Measurements from ENCODE around the gene CTNNBL1. TPM values are rescaled to one million over a fixed set of nuclear protein-coding genes. Genes with fewer than 3 reads are reported as not detected.

Gene CTNNBL1
- total RNA-seq, 2 donors from 2014 or later, result 43.6 to 47.7 TPM

DNA sequence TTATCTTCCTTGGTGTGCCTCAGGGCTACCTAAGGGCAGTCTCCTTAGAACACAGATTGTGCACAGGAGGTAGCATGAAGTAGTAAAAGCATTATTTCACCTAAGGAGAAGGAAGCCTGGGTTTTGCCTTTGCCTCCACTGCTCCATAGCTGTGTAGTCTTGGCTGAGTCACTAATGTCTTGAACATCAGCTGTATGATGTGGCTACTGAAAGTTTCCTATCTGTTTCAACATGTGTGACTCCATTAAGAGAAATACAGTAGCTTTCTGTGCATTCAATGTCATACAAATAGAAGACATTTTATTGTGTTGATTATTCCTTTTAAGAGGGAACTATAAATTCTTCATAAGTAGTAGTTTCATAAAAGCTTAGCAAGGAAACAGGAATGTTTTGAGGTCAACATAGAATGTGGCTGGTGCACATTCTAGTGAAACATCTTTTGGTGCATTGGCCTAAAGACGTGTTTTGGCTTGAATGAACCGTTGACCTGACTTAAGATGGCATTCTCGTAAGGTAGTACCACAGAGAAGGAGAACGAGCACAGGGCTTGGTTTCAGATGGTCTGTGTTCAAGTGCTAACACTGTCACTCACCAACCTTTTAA lies 70.6 kb downstream of the CTNNBL1 start:
- Mint-ChIP-seq H3K27ac (no peak overlapping the region), H3K36me3 (ENCODE audit: low read depth) (peaks cover 16% of the 10 kb centered on the region), H3K4me3 (no peak overlapping the region), H3K4me1 (no peaks in the 10 kb centered on the region), H3K27me3 (no peaks in the 10 kb centered on the region)
- DNase-seq, result no peak
- H3K9me3 ChIP-seq (ENCODE audit: control insufficient read depth, low read length, poor library complexity, severe bottlenecking), result no peaks in the 10 kb centered on the region
- no peak for ATAC-seq

DNA sequence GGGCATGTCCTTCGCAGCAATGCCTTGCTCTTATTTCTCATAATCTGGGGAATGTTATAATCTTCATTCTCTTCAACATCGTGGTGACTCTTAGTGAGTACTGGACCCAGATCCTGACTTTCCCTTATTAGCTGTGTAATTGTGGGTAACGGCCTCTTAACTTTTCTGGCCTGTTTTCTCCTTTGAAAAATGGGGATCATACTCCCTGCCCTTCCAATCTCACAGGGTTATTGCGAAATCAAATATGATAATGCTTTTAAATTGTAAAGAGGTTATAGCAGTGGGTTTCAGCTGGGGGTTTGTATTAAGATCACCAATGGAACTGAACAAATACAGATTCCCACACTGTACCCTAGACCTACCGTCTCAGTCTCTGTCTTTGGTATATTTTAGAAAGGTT lies 77.1 kb downstream of the CTNNBL1 start:
- no peaks in the 10 kb centered on the region for H3K9me3 ChIP-seq (ENCODE audit: control insufficient read depth, low read length, poor library complexity, severe bottlenecking)
- Mint-ChIP-seq H3K27ac (no peak overlapping the region), H3K4me3 (no peak overlapping the region), H3K4me1 (peaks cover 2% of the 10 kb centered on the region), H3K36me3 (ENCODE audit: low read depth) (peaks cover 14% of the 10 kb centered on the region), H3K27me3 (no peaks in the 10 kb centered on the region)
- DNase-seq (no peak), ATAC-seq (no peak)

DNA sequence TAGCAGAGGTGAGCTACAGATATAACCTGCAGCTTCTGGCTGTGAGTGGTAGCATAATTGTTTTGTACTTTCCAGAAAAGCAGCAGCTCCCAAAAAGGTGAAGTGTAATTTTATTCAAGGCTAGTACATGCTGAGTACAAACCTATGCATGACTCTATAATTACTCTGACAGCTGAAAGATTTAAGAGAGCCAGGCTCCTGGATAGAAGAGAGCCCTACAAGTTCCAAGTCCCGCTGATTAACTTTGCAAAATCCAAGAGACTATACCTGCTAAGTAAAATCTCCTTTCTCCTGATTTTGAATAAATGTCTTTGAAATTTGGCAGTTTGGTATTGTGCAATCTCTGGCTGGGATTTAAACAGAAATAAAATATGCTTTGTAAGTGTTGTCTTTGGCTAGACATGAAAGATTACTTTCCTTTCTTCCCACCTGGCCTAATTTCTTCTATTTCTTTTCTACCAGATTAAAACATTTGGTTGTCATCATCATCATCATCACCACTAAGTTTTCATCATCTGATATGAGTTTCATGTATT lies 79.5 kb downstream of the CTNNBL1 start:
- Mint-ChIP-seq H3K27ac (no peak overlapping the region), H3K27me3 (no peaks in the 10 kb centered on the region), H3K4me3 (no peak overlapping the region), H3K36me3 (ENCODE audit: low read depth) (peaks cover 10% of the 10 kb centered on the region), H3K4me1 (peaks cover 9% of the 10 kb centered on the region)
- no peak for ATAC-seq
- DNase-seq, result no peak
- H3K9me3 ChIP-seq (ENCODE audit: control insufficient read depth, low read length, poor library complexity, severe bottlenecking), result no peaks in the 10 kb centered on the region

DNA sequence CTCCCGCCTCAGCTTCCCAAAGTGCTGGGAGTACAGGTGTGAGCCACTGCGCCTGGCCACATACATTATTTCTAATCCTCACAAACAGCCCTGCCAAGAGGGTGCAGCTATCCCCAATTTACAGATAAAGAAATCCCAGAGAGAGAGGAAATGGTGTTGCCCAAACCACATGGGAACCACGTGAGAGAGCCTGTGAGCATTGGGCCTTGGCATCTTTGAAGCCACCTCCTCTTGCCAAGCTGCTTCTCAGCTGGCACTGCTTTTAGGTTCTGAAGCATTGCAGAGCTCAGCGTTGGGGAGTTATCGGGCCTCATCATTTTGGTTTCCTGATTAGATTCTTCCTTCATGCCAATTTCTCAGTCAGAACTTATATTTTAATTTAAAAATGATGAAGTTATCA lies 80.3 kb downstream of the CTNNBL1 start:
- H3K27ac Mint-ChIP-seq, result no peak overlapping the region
- DNase-seq (no peak), ATAC-seq (no peak)
- H3K9me3 ChIP-seq (ENCODE audit: control insufficient read depth, low read length, poor library complexity, severe bottlenecking), result no peaks in the 10 kb centered on the region
- H3K27me3 Mint-ChIP-seq, result no peaks in the 10 kb centered on the region
- H3K4me1 Mint-ChIP-seq, result peaks cover 9% of the 10 kb centered on the region
- no peak overlapping the region for H3K4me3 Mint-ChIP-seq
- peaks cover 11% of the 10 kb centered on the region for H3K36me3 Mint-ChIP-seq (ENCODE audit: low read depth)

DNA sequence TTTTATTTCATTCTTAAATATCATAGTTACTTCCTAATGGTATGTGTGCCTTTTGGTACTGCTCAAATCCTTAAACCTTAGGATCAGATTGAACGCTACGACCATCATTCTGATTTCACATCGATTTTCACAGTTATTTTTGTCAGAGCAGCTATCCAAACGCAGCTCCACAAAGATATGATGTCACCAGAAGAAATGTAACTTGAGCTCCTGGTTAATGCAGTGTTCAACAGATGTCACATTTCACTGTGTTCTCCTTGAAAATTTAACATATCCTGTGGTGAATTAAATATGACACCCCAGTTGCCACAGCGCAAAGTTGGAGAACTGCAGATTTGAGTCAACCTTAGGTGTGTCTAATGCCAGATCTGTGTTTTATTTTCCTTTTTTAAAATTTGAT lies 81.4 kb downstream of the CTNNBL1 start:
- no peak for DNase-seq
- peaks cover 15% of the 10 kb centered on the region for H3K36me3 Mint-ChIP-seq (ENCODE audit: low read depth)
- H3K27me3 Mint-ChIP-seq, result no peaks in the 10 kb centered on the region
- H3K4me3 Mint-ChIP-seq, result no peak overlapping the region
- no peak overlapping the region for H3K27ac Mint-ChIP-seq
- ATAC-seq, result no peak
- H3K9me3 ChIP-seq (ENCODE audit: control insufficient read depth, low read length, poor library complexity, severe bottlenecking), result no peaks in the 10 kb centered on the region
- peaks cover 13% of the 10 kb centered on the region for H3K4me1 Mint-ChIP-seq

DNA sequence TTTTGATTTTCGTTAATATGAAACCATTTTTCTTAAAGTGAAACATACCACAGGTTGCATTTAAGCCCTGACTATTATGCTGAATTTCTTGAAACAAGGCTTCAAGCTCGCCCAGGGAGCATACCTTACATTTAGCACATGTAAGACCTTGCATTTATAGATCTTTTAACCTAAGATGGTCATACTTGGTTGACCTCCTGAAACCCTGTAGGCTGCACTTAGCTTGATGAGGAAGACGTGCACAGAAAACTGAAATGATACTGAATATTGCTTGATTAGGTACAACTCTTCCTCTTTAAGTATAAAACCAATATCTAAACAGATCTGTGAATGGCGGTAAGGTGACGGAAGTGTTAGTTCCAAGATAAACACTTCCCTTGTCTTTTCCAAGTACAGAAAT lies 82.2 kb downstream of the CTNNBL1 start:
- no peak for DNase-seq
- Mint-ChIP-seq H3K27me3 (no peaks in the 10 kb centered on the region), H3K27ac (no peak overlapping the region), H3K4me1 (peaks cover 13% of the 10 kb centered on the region), H3K4me3 (no peak overlapping the region), H3K36me3 (ENCODE audit: low read depth) (peaks cover 15% of the 10 kb centered on the region)
- no peak for ATAC-seq
- no peaks in the 10 kb centered on the region for H3K9me3 ChIP-seq (ENCODE audit: control insufficient read depth, low read length, poor library complexity, severe bottlenecking)

DNA sequence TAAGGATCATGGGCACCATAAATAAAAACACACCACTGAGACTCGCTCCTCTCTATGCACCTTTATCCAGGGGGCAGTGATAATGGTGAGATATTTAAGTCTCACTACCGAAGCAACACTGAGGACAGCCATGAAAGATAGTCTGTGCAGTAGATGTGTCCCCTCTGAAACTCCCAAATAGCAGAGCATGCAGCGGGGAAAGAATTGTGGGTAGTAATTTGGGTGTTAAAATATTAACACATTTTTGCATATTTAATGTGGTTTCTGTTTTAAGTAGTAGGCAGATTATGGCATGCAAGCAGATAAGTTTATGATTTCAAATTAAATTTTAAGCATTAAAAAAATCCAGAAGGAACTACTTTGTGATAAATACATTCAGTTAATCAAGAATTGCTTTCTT lies 82.7 kb downstream of the CTNNBL1 start:
- ATAC-seq (no peak), DNase-seq (no peak)

DNA sequence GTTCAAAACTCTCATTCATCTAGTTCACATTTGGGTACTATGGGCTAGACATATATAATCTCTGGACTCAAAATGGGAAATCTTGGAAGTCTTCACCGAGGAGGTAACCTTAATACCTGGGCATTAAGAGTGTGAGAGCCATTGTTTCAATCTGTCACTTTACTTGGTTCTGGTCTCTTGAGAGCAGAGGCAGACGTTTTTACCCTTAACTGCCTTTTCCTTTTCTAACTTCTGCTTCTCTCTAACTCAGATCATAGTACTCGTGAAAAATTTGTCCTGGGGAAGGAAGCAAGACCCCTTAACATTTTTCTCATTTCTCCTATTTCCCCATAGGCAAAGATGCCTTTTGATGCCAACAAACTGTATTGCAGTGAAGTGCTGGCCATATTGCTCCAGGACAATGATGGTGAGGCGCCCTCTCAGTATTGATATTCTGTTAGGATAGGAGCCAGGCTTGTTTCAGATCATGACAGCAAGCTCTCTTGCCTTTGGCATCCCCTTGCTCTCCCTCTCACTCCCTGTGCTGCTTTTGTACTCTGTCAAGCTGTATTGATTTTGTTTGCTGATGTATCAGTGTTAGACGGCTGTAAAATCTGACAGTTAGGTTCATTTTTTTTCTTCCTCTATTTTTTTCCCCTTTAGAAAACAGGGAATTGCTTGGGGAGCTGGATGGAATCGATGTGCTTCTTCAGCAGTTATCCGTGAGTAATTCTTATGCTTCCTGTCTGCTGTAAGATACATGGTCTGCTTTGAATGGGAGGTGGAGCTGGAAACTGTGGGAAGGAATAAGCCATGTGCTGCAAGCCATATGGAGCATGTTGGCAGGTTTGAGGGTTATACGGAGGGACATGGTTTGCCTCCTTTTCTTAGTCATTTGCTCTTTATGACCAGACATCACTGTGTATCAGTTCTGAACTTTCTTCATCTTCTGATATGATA lies 83.5 kb downstream of the CTNNBL1 start:
- no peaks in the 10 kb centered on the region for H3K9me3 ChIP-seq (ENCODE audit: control insufficient read depth, low read length, poor library complexity, severe bottlenecking)
- ATAC-seq (no peak), DNase-seq (no peak)
- H3K27me3 Mint-ChIP-seq, result no peaks in the 10 kb centered on the region
- peaks cover 16% of the 10 kb centered on the region for H3K36me3 Mint-ChIP-seq (ENCODE audit: low read depth)
- H3K4me1 Mint-ChIP-seq, result peaks cover 15% of the 10 kb centered on the region
- H3K27ac Mint-ChIP-seq, result peak overlapping the region; percentile 27
- no peak overlapping the region for H3K4me3 Mint-ChIP-seq

More for the DNA sequence above, 82.7 kb downstream of the CTNNBL1 start:
- no peak overlapping the region for H3K4me3 Mint-ChIP-seq
- no peaks in the 10 kb centered on the region for H3K9me3 ChIP-seq (ENCODE audit: control insufficient read depth, low read length, poor library complexity, severe bottlenecking)
- H3K27me3 Mint-ChIP-seq, result no peaks in the 10 kb centered on the region
- peaks cover 14% of the 10 kb centered on the region for H3K4me1 Mint-ChIP-seq
- H3K36me3 Mint-ChIP-seq (ENCODE audit: low read depth), result peaks cover 15% of the 10 kb centered on the region
- H3K27ac Mint-ChIP-seq, result no peak overlapping the region

DNA sequence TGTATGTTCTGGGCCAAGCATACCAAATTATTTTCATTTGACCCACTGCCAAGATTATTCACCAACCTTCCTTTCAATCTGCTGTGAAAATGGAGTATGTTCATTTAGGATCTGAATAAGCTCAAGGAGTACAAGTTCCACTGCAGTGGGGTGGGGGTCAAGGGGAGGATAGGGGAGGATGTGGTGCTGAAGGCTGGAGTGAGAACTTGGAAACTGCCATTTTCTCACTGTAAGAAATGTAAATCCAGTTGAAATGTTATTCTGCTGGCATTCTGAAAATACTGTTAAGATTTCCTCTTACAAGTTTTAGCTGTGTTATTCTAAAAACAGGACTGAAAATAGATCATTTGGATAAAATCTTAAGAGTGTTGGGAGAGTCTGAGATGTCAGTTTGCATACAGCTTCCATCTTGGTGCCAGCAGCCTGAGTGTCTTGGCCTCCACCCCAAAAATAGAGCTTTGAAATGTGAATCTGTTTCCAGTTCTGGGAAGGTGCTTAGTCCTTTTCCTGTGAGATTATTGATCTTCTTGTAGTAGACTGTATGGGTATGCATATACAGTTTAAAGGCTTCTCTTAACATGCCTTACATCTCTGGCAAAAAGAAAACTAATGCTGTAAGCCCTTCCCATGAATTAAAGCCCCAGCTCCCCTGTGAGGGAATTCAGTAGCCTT lies 84.3 kb downstream of the CTNNBL1 start:
- Mint-ChIP-seq H3K27ac (no peak overlapping the region), H3K4me1 (peaks cover 15% of the 10 kb centered on the region), H3K27me3 (no peaks in the 10 kb centered on the region), H3K4me3 (no peak overlapping the region), H3K36me3 (ENCODE audit: low read depth) (peaks cover 17% of the 10 kb centered on the region)
- H3K9me3 ChIP-seq (ENCODE audit: control insufficient read depth, low read length, poor library complexity, severe bottlenecking), result no peaks in the 10 kb centered on the region
- DNase-seq (no peak), ATAC-seq (no peak)

DNA sequence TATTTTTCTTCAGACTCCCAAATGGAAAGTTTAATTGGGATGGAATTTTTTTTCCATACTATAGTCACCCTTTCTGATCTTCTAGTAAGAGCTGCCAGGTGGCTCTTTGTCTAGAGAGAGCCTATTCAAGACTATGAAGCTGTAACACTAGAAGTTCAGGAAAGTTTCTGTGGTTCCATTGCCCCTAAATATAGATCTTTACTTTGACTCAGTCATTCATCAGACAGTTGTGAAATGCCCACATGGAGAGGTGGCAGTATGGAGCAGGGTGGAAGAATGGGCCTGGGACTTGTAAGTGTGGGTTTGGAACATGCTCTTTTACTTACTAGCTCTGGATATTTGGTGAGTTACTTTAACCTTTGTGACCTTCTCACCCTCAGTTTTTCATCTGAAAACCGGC lies 87.8 kb downstream of the CTNNBL1 start:
- Mint-ChIP-seq H3K4me1 (peaks cover 15% of the 10 kb centered on the region), H3K4me3 (no peak overlapping the region), H3K27me3 (no peaks in the 10 kb centered on the region), H3K27ac (no peak overlapping the region), H3K36me3 (ENCODE audit: low read depth) (peaks cover 22% of the 10 kb centered on the region)
- no peak for ATAC-seq
- no peaks in the 10 kb centered on the region for H3K9me3 ChIP-seq (ENCODE audit: control insufficient read depth, low read length, poor library complexity, severe bottlenecking)
- no peak for DNase-seq

DNA sequence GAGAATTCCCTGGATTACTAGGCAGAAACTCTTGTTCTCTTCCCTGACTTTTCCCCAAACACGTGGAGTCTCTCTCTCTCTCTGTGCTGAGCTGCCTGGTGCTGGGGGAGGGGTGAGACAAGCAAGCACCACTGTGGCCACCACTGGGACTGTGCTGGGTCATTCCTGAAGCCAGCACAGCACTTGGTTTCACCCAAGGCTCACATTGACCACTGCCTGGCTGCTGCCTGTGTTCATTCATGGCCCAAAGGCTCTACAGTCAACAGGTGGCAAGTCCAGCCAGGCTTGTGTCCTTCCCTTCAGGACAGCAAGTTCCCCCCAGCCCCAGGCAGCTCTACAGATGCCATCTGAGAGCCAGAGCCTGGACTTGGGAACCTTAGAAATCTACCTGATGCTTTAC lies 92.2 kb downstream of the CTNNBL1 start:
- Mint-ChIP-seq H3K4me3 (no peak overlapping the region), H3K4me1 (peaks cover 2% of the 10 kb centered on the region), H3K36me3 (ENCODE audit: low read depth) (peaks cover 27% of the 10 kb centered on the region), H3K27me3 (no peaks in the 10 kb centered on the region), H3K27ac (no peak overlapping the region)
- ATAC-seq, result no peak
- no peak for DNase-seq
- H3K9me3 ChIP-seq (ENCODE audit: control insufficient read depth, low read length, poor library complexity, severe bottlenecking), result no peaks in the 10 kb centered on the region

DNA sequence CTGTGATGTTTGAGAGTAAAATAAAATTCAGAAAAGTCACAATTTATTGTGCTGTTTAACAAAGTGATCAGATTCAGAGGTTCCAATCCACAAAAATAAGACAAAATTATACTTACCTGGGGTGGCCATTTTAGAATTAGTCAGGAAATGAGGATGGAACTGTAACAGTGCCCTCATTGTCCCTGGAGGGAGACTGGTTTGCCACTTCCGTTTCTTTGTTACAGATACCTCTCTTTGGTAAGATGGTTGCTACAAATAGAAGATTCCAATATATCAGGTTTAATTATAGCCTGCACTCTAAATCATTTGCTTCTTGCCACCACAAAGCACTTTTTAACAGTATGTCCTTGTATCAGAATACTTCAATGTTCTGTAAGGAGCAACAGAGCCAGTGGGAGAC lies 95.6 kb downstream of the CTNNBL1 start:
- H3K36me3 Mint-ChIP-seq (ENCODE audit: low read depth), result peaks cover 25% of the 10 kb centered on the region

DNA sequence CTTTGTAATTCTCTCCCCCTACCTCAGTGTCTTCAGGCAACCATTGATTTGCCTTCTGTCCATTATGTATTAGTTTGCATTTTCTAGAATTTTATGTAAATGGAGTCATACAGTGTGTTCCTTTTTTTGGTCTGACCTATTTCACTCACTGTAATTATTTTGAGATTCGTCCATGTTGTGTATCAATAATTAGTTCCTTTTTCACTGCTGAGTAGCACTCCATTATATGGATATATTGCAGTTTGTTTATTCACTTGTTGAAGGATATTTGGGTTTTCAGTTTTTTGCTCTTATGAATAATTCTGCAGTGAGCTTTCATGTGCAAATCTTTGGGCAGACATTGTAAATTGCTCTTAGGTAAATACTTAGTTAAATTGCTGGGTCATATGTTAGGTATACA lies 97.1 kb downstream of the CTNNBL1 start:
- no peak for DNase-seq
- Mint-ChIP-seq H3K4me3 (no peak overlapping the region), H3K27ac (no peak overlapping the region), H3K36me3 (ENCODE audit: low read depth) (peaks cover 28% of the 10 kb centered on the region), H3K4me1 (no peaks in the 10 kb centered on the region), H3K27me3 (no peaks in the 10 kb centered on the region)
- no peak for ATAC-seq
- H3K9me3 ChIP-seq (ENCODE audit: control insufficient read depth, low read length, poor library complexity, severe bottlenecking), result no peaks in the 10 kb centered on the region

More for the DNA sequence above, 95.6 kb downstream of the CTNNBL1 start:
- ATAC-seq (no peak), DNase-seq (no peak)
- H3K9me3 ChIP-seq (ENCODE audit: control insufficient read depth, low read length, poor library complexity, severe bottlenecking), result no peaks in the 10 kb centered on the region
- Mint-ChIP-seq H3K27ac (no peak overlapping the region), H3K27me3 (no peaks in the 10 kb centered on the region), H3K4me1 (no peaks in the 10 kb centered on the region), H3K4me3 (no peak overlapping the region)

Data from T-helper 17 cell (primary cell).